Hepatic stellate cell (primary cell): Measurements from ENCODE around the gene CFAP410.
"Not testable (repeated sequence)": the region's sequence is repeated elsewhere in the genome, so short reads cannot be mapped to it uniquely, and the experiment has no call there.

Source experiments
- DNase-seq: peaks from one replicate; pipeline ENCODE4 v3.0.0; 2011; ENCODE audit warnings: low spot score

CFAP410 gene

DNA sequence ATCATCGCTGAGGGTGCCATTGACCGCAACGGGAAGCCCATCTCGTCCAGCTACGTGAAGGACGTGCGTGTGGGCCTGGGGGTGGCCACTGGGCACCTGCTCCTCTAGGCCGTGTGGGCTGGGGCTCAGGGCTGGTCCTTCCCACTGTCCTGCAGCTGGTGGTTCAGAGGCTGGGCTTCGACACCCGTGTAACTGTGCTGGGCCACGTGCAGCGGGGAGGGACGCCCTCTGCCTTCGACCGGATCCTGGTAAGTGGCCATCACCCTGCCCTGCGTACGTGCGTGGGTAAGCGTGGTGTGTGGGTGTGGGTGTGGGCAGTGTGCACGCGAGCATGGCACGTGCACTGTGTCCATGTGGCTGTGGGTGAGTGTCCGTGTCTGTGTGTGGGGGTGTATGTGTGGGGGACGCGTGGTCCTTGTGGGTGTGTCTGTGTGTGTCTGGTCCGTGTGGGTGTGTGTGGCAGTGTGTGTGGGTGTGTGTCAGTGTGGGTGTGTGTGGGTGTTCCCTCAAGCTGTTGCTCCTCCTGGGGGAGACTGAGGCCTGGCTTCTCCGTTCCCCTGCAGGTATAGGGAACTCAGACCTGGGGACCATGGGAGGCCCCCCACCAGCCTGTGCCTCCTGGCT lies 22.8 kb downstream of the CFAP410 start:
- no peak for DNase-seq

DNA sequence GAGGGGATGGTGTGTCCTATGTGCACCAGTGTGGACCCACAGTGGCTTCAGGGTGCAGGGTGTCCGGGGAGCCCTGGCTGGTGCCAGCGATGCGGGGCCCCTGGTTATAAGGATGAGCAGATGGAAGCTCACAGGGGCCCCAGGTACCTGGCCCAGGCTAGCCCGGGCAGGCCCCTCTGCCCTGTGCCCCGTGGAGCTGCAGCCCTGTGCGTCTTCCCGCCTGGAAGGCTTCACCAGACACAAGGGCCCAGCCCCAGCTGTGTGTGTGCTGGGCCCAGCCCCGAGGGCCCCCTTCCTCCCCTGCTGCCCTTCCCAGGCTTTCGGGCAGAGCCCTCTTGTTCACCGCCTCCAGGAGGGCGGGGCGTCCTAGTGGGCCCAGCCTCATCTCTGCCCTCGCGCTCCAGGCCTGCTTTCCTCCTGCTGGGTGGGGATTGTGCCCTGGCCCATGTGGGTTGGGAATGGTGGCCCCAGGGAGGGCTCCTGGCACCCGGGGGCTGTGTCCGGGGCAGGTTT lies 23.4 kb downstream of the CFAP410 start:
- no peak for DNase-seq

DNA sequence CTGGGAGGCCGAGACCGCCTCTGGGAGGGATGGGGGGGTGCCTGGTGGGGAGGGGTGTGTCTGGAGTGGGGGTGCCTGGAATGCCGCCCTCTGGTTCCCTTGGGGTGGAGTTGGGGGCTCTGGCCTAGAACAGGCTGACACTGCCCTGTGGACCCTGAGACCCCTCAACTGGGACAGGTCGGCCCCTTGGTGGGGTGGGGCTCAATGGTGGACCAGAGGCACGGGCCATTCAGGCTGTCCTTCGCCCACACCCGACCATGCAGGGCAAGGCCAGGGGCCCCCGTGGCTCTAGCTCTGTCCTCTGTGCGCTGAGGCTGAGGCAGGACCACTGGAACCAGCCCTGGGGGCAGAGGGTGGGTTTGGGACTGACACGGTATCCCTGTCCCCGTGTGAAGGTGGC lies 24.6 kb downstream of the CFAP410 start:
- DNase-seq, result no peak

DNA sequence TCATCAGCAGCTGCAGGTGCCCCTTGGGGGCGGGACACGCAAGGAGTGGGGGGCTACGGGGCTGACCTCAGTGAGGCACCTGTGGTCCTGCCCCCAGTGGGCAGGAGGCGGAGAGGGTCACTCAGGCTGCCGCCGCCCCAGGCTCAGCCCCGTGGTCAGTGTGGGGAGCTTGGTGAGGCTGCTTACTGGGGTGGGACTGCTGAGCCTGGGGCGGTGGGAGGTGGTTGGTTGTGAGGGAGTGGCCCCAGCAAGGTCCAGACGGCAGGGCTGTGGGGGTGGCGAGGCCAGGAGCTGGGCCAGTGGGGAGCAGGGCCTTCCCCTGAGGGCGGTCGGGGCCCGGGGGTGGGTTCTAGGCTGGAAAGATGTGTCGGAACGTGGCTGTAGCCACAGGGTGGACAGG lies 25.1 kb downstream of the CFAP410 start:
- no peak for DNase-seq

DNA sequence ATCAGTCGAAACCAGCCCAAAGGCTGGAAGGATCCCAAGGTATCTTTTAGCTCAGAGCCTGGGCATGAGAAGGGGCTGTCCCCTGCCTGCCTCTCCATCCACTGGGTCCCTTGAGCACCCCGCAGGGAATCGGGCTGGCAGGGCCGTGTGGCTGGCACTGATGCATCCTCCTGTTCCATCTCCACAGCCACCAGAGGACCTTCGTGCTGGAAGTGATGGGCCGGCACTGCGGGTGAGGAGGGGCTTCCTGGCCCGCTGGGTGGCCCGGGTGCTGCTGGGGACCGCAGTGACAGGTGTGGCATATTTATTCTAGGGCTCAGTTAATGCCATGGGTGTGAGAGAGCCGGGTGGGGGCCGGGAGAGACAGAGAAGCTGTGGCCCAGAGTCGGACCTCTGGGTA lies 25.7 kb downstream of the CFAP410 start:
- DNase-seq, result no peak

DNA sequence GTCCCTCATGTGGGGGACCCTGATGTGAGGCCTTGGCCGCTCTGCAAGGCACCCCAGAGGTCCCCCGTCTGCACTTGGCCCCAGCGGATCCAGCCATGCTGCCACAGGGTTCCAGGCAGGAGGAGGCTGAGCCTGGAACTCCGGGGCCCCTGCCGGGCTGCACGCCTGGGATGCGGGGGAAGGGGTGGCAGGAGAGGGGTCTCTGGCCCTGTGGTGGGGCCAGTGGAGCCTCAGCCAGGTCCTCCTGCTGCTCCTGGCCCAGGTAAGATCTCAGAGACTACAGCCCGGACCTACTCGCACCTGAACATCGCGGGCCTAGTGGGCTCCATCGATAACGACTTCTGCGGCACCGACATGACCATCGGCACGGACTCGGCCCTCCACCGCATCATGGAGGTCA lies 26.5 kb downstream of the CFAP410 start:
- DNase-seq, result no peak

DNA sequence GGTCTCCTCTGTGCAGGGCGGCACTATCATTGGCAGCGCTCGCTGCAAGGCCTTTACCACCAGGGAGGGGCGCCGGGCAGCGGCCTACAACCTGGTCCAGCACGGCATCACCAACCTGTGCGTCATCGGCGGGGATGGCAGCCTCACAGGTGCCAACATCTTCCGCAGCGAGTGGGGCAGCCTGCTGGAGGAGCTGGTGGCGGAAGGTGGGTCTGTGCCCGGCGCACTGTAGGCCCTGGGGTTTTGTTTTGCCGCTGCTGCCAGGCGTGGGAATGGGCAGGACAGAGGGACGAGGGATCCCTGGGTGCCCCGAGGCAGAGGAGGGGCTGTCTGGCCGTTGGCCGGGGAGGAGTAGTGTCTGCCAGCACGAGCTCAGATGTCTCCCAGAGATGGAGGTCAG lies 27.1 kb downstream of the CFAP410 start:
- no peak for DNase-seq

DNA sequence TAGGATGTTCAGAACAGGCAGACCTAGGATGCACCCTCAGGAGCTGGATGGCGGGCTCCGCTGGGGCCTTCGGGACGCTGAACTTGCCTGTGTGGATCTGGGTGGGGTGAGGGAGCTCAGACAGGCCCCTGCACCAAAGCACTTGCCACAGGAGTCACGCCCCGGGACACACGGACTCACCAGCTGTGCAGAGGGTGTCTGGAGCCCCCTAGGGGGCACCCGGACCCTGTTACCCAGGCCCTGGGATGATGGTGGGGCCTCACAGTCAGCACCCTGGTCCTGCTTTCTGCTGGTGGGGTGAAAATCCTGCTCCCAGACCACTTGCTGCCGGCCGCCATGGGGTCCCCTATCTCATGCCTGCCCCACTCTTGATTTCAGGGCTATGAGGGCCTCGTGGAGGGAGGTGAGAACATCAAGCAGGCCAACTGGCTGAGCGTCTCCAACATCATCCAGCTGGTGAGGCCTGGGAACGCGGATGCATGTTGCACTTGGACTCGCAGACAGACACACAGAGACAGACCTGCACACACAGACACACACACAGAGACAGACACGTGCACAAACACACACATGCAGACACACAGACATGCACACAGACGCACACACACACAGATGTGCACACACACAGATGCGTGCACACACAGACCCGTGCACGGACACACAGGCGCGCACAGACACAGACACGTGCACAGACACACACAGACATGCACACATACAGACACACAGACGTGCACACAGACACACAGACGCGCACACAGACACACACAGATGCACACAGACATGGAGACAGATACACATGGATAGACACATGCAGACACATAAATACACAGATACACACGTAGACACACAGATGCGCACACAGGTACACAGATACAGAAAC lies 28.3 kb downstream of the CFAP410 start:
- no peak for DNase-seq

DNA sequence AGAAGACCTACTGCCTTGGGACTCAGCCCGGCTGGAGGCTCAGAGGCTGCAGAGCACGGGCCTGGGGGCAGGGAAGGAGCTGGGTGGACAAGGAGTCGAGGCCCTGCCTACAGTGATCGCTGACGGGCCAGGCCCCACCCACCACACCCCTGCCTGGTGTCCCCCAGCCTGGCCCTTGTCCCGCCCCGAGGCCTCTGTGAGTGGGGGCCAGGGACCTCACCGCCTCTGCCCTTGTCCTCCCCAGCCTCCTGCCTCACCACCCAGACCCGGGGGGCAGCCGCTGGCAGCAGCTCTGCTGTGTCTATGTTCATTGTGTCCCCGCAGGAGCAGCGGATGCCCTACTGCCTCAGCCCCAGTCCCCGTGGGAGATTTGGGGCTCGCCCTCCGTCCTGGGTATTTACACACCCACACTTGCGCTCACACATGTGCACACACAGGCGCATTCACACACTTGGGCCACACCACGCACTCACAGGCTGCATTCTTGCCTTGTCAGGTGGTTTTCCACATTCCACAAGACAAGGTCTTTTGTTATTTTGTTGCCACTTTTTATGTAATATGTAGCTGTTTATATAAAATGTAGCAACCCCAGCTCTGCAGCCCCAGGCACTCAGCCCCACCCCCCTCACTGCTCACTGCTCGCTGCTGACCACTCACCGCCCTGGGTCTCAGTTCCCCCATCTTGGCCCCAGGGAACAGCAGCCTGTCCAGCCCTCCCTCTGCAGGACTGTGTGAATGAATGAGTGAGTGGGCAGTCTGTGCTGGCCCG lies 32.1 kb downstream of the CFAP410 start:
- DNase-seq, result no peak

DNA sequence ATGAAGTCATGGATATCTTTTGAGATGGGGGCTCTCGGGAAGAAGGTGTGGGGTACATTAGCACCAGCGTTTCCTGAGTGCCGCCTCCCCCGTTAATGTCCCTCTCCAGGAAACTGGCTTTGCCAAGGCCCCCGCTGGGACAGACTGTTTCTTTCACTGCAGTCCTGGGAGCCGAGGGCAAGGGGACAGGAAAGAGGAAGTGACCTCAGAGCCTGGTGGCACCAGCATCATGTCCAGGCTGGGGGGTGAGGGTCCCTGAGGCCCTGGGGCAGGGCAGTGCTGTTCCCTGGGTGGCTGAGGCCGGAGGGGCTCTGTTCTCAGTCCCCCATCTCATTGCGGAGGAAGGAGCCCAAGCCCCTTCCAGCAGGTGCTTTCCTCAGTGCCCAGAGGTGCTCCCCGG lies 33.5 kb downstream of the CFAP410 start:
- no peak for DNase-seq

DNA sequence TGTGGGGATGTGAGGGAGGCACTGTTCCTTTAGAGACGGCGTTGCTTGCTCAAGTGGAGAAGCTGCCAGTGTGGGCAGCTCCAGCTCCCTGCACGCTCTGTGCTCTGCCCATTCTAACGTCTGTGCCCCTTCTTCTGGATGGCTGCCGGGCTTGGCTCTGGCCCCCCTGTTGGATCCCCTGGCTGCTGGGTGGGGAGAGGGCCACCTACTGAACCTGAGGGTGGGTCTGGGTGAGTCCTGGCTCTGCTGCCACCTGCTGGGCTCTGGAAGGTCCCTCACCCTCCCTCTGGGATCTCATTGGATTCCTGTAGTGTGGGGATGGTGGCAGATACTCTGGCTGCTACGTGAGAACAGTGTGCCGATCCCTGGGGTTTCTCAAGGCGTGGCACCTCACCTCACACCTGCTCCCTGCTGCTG lies 34.3 kb downstream of the CFAP410 start:
- peak; percentile 76 for DNase-seq

DNA sequence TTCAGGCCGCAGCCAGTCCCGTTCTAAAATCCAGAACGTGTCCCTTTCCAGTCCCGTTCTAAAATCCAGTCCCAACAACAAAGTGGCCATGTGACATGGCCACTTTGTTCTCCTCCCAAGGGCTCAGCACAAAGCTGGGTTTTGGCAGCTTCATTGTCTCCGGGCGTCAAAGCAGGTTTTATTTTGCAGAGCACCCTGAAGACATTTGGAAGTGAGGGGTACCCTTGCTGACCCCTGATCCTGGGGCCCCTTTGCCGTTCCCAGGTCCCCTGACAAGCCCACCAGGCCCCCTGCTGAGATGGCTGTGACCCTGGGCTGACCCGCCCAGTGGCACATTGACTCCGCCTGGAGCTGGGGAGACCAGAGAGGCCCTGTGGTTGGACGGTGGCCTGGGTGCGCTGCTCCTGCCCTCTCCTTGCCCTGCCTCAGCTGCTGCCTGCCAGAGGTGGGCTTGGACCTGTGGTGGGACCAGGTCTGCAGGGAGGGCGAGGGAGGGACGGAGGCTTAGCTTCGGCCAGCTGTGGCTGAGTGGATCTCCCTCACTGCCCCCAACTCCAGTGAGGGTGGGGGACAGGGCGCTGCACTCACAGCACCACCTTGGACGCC lies 35.1 kb downstream of the CFAP410 start:
- no peak for DNase-seq

DNA sequence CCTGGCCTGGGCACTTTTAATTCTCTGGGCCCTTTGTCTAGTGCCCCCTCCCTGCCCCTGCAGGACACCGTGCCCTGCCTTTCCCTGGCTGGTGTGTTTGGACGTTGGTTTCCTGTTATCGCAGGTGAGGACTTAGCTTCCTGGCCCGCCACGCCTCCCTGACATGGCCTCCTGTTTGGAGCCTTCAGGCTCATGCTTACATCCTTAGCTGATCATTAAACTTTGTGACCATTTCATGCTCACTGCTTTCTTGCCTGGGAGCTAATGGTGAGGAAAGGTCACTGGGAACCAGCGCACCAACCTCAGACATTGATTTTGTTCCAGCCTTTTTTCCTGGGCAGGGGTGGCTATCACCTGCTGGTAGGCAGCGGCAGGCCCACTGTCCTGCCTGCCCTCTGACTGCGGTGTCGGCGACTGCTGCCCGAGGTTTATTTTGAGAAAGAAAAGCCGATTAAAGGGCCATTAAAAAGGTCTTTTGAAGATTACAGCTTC lies 35.7 kb downstream of the CFAP410 start:
- no peak for DNase-seq

DNA sequence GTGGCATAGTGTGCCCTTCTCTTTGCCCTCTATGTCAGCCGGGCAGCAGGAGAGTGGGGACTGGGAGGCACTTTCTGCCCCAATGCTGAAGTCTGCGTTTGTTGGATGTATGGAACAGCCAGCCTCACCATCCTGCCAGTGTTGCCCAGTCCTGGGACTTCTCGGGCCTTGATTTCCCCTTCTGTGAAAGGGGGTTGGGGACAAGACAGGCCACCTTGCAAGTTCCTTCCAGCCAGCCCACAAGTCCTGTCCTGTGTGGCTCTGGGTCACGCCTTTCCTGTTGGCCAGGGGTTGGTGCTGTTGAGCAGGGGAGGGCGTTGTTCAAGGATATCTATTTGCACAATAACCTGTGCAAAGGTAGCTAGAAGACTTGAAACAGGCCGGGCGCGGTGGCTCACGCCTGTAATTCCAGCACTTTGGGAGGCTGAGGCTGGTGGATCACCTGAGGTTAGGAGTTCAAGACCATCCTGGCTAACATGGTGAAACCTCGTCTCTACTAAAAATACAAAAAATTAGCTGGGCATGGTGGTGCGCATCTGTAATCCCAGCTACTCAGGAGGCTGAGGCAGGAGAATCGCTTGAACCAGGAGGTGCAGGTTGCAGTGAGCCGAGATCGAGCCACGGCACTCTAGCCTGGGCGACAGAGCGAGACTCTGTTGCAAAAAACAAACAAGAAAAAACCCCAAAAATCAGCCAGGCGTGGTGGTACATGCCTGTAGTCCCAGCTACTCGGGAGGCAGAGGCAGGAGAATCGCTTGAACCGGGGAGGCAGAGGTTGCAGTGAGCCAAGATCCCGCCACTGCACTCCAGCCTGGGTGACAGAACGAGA lies 36.4 kb downstream of the CFAP410 start:
- not testable (repeated sequence) for DNase-seq

DNA sequence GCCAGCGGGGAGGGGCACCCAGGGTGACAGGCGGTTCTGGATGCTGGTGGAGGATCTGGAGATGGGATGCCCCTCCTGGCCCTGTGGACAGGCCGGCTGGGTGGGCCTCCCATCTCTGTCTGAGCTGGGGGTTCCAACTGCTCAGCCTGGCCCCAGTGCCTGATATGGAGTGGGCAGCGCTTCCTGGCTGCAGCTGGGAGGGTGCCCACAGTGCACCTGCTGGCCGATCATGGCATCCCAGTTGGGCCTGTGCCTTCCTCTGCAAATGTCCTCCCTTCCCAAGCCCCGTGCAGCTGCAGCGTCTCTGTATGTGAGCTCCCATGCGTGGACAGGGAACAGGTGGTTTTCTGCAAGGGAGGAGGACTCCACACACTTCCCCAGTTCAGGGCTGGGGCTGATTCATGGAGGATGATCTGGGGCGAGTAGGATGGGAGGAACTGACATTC lies 37.2 kb downstream of the CFAP410 start:
- no peak for DNase-seq

DNA sequence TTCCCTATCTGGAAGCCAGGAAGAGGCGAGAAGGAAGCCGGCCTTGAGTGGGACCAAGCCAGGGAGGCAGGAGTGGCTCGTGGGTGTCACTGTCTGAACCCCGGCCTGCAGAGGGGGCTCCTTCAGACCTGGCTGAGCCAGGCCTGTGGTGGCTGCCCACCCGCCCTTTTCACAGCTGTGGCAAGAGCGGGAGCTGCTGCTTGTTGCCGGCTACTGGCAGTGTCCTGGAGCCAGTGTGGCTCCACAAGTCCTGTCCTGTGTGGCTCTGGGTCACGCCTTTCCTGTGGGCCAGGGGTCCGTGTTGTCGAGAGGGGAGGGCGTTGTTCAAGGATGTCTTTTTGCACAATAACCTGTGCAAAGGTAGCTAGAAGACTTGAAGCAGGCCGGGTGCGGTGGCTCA lies 38.0 kb downstream of the CFAP410 start:
- no peak for DNase-seq

DNA sequence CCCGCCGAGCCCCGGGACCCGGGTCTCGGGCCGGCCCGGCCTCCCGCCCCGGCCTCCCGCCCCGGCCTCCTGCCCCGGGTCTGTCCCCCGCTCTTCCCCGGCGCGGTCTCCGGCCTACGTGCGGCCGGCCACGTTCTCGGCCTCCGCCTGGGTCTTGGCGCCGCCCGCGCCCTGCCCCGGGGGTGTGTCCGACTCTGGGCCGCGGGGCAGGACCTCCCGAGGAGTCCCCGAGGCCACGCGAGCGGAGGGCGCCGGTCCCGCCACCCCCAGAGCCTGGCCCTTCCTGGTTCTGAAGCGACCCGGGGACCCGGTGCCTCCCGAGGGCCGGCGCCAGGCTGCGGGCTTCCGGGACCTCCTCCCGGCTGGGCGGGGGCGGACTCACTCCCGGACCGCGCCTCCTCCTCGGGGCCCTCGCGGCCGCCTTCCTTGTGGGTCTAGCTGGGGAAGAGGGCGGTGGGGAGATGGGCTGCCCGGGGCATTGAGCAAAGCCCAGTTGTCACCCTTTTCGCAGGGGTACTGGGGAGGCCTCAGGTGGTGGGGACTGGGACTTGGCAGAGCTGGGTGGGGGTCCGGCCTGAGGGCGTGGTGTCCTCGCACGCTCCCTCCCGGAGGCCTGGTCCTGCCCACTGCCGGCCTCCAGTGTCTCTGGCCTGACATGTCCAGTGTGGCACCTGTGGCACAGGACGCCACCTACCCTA lies 38.8 kb downstream of the CFAP410 start:
- DNase-seq, result peak; percentile 90

DNA sequence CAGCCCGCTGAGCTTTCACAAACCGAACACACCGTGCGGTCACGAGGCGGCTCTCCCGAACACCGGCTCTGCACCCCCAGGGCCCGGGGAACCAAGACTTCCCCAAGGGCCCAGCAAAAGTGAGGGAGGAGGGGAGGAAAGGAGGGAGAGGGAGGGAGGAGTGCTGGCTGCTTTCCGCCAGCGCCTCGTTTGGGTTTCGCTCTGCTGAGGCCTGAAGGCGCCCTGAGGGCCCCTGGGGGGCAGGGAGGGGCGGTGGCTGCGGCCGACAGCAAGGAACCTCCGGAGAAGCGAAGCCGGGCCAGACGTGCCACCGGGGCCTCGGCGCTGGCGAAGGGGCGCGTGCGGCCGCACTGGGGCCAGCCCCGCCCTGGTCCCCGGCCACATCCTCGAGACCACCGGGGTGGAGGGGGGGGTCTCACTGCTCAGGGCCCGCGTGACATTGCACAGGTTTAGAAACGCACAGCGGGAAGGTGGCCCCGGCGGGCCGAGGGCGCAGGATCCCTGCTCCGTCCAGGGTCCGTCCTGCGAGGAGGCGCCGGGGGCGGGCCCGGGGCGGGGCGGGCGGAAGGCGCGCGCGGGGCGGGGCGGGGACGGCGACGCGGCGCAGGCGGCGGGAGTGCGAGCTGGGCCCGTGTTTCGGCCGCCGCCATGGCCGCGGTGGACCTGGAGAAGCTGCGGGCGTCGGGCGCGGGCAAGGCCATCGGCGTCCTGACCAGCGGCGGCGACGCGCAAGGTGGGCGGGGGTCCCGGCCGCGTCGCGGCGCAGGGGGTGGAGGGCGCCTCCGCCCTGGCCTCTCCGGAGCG lies 39.5 kb downstream of the CFAP410 start, which contains the start of gene PFKL:
PFKL (plus strand) TSS at position 596 of the 804 bp plus-strand sequence; CDS start at position 649, 53 bp downstream.
- peak; percentile 94 for DNase-seq

DNA sequence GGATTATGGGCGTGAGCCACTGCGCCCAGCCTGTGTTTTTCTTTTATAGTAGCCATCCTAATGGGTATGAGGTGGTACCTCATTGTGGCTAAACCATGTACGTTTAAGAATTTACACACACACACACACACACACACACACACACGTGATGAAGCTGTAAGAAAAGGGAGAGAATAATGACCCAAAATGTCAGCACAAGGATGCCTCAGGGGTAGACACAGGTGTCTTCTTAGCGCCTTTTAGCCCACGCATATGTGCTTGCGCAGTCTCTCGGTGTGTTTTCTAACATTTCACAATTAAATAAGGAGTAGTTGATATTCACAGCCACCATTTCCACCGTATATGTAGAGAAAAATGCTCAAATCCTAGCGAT lies 40.1 kb downstream of the CFAP410 start:
- no peak for DNase-seq

DNA sequence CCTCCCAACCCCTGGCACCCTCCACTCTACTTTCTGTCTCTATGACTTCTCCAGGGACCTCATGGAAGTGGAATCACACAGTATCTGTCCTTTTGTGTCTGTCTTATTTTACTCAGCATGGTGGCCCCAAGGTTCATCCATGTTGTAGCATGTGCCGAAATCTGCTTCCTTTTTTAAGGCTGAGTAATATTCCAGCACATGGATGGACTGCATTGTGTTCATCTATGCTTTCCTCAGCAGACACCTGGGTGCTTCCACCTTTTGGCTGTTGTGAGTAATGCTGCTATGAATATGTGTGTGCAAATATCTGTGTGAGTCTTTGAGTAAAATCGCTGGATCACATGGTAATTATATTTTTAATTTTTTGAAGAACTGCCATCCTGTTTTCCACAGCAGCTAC lies 40.9 kb downstream of the CFAP410 start:
- DNase-seq, result no peak
